Suppressor macrophage treated with lipopolysaccharide for 4 hours (primary cell): ENCODE results near the gene DCAF7.

Source experiments
- DNase-seq: peaks from one replicate; pipeline ENCODE4 v3.0.0-alpha.2; 2020

Gene DCAF7

DNA sequence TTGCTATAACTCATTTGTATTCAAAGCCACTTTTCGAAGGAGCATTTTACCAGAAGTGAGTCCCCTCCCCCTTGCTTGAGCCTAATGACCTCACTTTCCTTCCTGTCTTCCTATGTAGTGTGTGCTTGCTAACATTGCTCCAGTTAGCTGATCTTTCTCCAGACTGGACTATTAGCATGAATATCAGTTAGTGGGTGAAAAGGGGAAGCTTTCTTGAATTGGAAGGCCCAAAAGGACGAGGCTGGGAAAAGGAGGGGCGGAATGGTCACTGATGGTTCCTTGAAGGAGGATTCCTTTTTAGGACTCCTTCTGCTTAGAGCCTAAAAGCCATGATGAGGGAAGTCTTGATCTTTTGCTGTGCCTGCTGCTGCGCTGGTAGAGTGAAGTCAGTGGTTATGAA is 83.9 kb downstream of the DCAF7 start:
- DNase-seq: peak; percentile 84

DNA sequence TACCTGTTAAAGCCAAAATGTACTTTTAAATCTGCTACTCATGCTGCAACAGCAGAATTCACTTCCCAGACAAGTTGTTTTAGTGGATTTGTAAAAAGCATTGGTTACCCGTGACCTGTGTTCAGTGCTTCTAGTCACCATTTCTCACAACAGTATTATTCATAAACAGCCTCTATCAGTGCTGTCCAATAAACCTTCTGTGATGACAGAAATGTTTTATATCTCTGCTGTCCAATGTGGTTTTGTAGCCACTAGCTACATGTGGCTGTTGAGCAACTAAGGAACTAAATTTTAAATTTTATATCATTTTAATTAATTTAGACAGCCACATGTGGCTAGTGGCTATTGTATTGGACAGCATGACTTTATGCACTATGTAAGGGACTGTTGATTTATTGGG is 84.5 kb downstream of the DCAF7 start:
- DNase-seq: no peak

- no peak for DNase-seq
Measured at GRCh38 chr17:63635290-63635689, 85.0 kb downstream of the DCAF7 start.

GRCh38 chr17:63635787-63636186 is 85.5 kb downstream of the DCAF7 start:
- DNase-seq: no peak

DNA sequence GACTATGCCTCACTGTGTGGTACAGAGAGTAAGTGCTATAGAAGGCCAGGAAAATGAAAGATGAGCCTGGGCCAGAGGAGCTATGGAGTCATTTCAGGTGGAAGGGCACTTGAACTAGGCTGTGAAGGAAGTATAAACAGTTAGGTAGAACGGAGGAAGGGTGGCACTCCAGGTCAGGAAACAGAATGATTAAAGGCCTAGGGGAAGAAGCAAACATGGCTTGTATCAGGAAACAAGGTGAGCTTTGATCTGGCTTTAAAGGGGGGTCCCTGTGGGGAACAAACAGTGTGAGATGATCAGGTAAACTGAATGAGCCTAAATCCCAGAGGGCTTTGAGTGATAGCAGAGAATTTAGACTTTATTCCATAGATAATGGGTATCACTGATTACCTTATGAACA is 88.8 kb downstream of the DCAF7 start:
- no peak for DNase-seq

DNA sequence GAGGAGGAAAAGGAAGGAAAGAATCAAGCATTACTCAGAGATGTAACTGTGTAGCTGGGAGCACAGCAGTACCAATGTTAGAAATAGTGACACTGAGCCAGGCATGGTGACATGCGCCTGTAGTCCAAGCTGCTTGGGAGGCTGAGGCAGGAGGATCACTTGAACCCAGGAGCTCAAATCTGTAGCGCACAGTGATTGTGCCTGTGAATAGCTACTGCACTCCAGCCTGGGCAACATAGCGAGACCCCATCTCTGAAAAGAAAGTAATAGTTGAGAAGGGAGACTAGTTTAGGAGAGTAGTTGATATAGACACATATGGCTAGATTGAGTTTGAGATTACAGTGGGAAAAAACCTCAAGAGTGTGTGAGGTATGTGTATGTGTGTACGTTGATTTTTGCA is 89.8 kb downstream of the DCAF7 start:
- no peak for DNase-seq

GRCh38 chr17:63641692-63642448 is 91.6 kb downstream of the DCAF7 start:
- peak; percentile 90 for DNase-seq
